Nephron (organoid): ENCODE data around the gene CACNA2D3.

Experiments
- H3K27ac Mint-ChIP-seq, 3 experiments: 2 replicates each; pipeline ENCODE4 v1.8.0; 2020; ENCODE audit warnings: mixed read lengths in 3 of 3, mild to moderate bottlenecking in 2 of 3, moderate library complexity in 1 of 3
- H3K27me3 Mint-ChIP-seq: 2 replicates; pipeline ENCODE4 v1.8.0; 2021; ENCODE audit warnings: low read depth, mild to moderate bottlenecking, moderate library complexity, mixed read lengths
- H3K36me3 Mint-ChIP-seq: 2 replicates; pipeline ENCODE4 v1.8.0; 2020; ENCODE audit warnings: low read depth, mixed read lengths
- H3K4me1 Mint-ChIP-seq: 2 replicates; pipeline ENCODE4 v1.8.0; 2020; ENCODE audit warnings: mixed read lengths
- H3K4me3 Mint-ChIP-seq, 3 experiments: 2 replicates each; pipeline ENCODE4 v1.8.0; 2020; ENCODE audit warnings: mild to moderate bottlenecking in 3 of 3, mixed read lengths in 3 of 3, moderate library complexity in 2 of 3
- H3K9me3 Mint-ChIP-seq: 2 replicates; pipeline ENCODE4 v1.8.0; 2020; ENCODE audit warnings: mixed read lengths
- CTCF ChIP-seq, 3 experiments: fragments of 200-600 bp; sonication (generic); IDR thresholded peaks; one replicate each; pipeline ENCODE4 v1.5.0; 2021; ENCODE audit warnings: antibody characterized with exemption in 3 of 3; ENCODE audit not compliant: unreplicated experiment in 3 of 3

CACNA2D3 gene

GRCh38 chr3:54827056-54827687 is 704.8 kb downstream of the CACNA2D3 start:
- Mint-ChIP-seq H3K27ac (no peak overlapping the region), H3K27me3 (peaks cover 6% of the 10 kb centered on the region), H3K4me3 (no peak overlapping the region), H3K9me3 (peaks cover 12% of the 10 kb centered on the region), H3K36me3 (peaks cover 4% of the 10 kb centered on the region), H3K4me1 (peaks cover 4% of the 10 kb centered on the region)
- TF ChIP-seq CTCF (IDR thresholded peaks at IDR 0.05; ENCODE audit: unreplicated experiment in 3 of 3), result no peak

GRCh38 chr3:54827776-54828175 is 705.4 kb downstream of the CACNA2D3 start:
- Mint-ChIP-seq H3K36me3 (peaks cover 4% of the 10 kb centered on the region), H3K9me3 (peaks cover 12% of the 10 kb centered on the region), H3K27ac (peak overlapping the region in 1 of 3 experiments; percentile 50), H3K4me1 (no peaks in the 10 kb centered on the region), H3K27me3 (peaks cover 4% of the 10 kb centered on the region), H3K4me3 (no peak overlapping the region)
- no peak for TF ChIP-seq CTCF (IDR thresholded peaks at IDR 0.05; ENCODE audit: unreplicated experiment in 3 of 3)

GRCh38 chr3:54830658-54831057 is 708.3 kb downstream of the CACNA2D3 start:
- Mint-ChIP-seq H3K27me3 (peaks cover 4% of the 10 kb centered on the region), H3K27ac (no peak overlapping the region), H3K9me3 (peaks cover 12% of the 10 kb centered on the region), H3K36me3 (peaks cover 4% of the 10 kb centered on the region), H3K4me3 (no peak overlapping the region), H3K4me1 (no peaks in the 10 kb centered on the region)
- peak in 2 of 3 experiments; percentile 25 to 45 for TF ChIP-seq CTCF (IDR thresholded peaks at IDR 0.05; ENCODE audit: unreplicated experiment in 3 of 3)

- Mint-ChIP-seq H3K4me3 (no peak overlapping the region), H3K4me1 (no peaks in the 10 kb centered on the region), H3K36me3 (peaks cover 4% of the 10 kb centered on the region), H3K9me3 (peaks cover 12% of the 10 kb centered on the region), H3K27me3 (peaks cover 4% of the 10 kb centered on the region), H3K27ac (no peak overlapping the region)
- TF ChIP-seq CTCF (IDR thresholded peaks at IDR 0.05; ENCODE audit: unreplicated experiment in 3 of 3), result no peak
Observed at GRCh38 chr3:54831112-54831511, 708.8 kb downstream of the CACNA2D3 start.

- Mint-ChIP-seq H3K4me3 (no peak overlapping the region), H3K4me1 (peaks cover under 1% of the 10 kb centered on the region), H3K36me3 (peaks cover 4% of the 10 kb centered on the region), H3K9me3 (peaks cover 12% of the 10 kb centered on the region), H3K27ac (no peak overlapping the region), H3K27me3 (peaks cover 4% of the 10 kb centered on the region)
- TF ChIP-seq CTCF (IDR thresholded peaks at IDR 0.05; ENCODE audit: unreplicated experiment in 3 of 3), result no peak
Observed at GRCh38 chr3:54832876-54833275, 710.5 kb downstream of the CACNA2D3 start.

GRCh38 chr3:54835701-54836100 is 713.3 kb downstream of the CACNA2D3 start:
- H3K36me3 Mint-ChIP-seq, result peaks cover 4% of the 10 kb centered on the region
- H3K4me3 Mint-ChIP-seq, result no peak overlapping the region
- H3K27ac Mint-ChIP-seq, result no peak overlapping the region
- H3K27me3 Mint-ChIP-seq, result peaks cover 7% of the 10 kb centered on the region
- no peak for TF ChIP-seq CTCF (IDR thresholded peaks at IDR 0.05; ENCODE audit: unreplicated experiment in 3 of 3)
- H3K4me1 Mint-ChIP-seq, result peaks cover 5% of the 10 kb centered on the region
- peaks cover 4% of the 10 kb centered on the region for H3K9me3 Mint-ChIP-seq
